Measurements from ENCODE around the gene EPO. TPM values are rescaled to one million over a fixed set of nuclear protein-coding genes. Genes with fewer than 3 reads are reported as not detected.

EPO gene
- total RNA-seq, 1 experiment from 2014 or later, result 0.30 TPM

GRCh38 chr7:100674411-100675104 lies 45.7 kb upstream of the EPO start:
- Histone ChIP-seq H3K4me2 (ENCODE audit: low read length) (peak overlapping the region; percentile 94), H2AFZ (ENCODE audit: low read depth, low read length, poor library complexity, severe bottlenecking) (no peak overlapping the region), H3K36me3 (ENCODE audit: control insufficient read depth in 1 of 2, insufficient read depth in 2 of 2, low read length in 2 of 2) (peaks cover 4 to 17% of the 10 kb centered on the region in 2 experiments; a peak in 3 of 4 replicates), H4K20me1 (ENCODE audit: insufficient read depth) (no peaks in the 10 kb centered on the region), H3K79me2 (ENCODE audit: insufficient read depth, low read length) (peaks cover 26% of the 10 kb centered on the region), H3K4me1 (ENCODE audit: control insufficient read depth in 1 of 2, insufficient read depth in 2 of 2, low read length in 2 of 2) (peaks cover 0 to 11% of the 10 kb centered on the region in 2 experiments; a peak in 1 of 4 replicates), H3K27me3 (ENCODE audit: insufficient read depth, low read length) (no peaks in the 10 kb centered on the region), H3K9ac (ENCODE audit: low read length) (peak overlapping the region; percentile 87), H3K27ac (ENCODE audit: low read depth, low read length) (peak overlapping the region; percentile 95), H3K4me3 (replicated peaks in 1 of 2; ENCODE audit: low read depth in 1 of 2, low read length in 2 of 2) (peak overlapping the region; percentile 88 to 96), H3K9me3 (ENCODE audit: control insufficient read depth in 1 of 2, insufficient read depth in 1 of 2, low read depth in 1 of 2, low read length in 2 of 2) (no peaks in the 10 kb centered on the region), H3K9me2 (ENCODE audit: insufficient read depth) (no peaks in the 10 kb centered on the region)
- intact Hi-C loops (cut with micrococcal nuclease), result no loop called here
- RAD21 ChIA-PET (ENCODE audit: low non-redundant PET in 1 of 2, low total read pairs in 2 of 2, uncharacterized antibody in 2 of 2, unreplicated experiment in 2 of 2), result no interaction called here
- POLR2A ChIA-PET, result no interaction called here
- TF ChIP-seq TCF7L2 (IDR thresholded peaks at IDR 0.05; ENCODE audit: borderline replicate concordance, extremely low read depth, insufficient read depth, insufficient read length) (no peak), CTCF (IDR thresholded peaks at IDR 0.05 in 2 of 3, conservative IDR thresholded peaks at IDR 0.05 in 1 of 3; ENCODE audit: borderline replicate concordance in 1 of 3, insufficient read depth in 1 of 3, low read depth in 2 of 3, low read length in 2 of 3) (no peak), ZFX (IDR thresholded peaks at IDR 0.05) (peak; percentile 49)
- BruUV-seq (replicated peaks), result TSS peak; percentile 51
- DNase-seq (ENCODE audit: low read depth, low spot score) (no peak), ATAC-seq (0 out of 2 replicates have a peak, but pooled peaks have one; percentile 2)
- CTCF ChIA-PET, result interaction anchor here (0.6 kb wide), 1 partner anchor 69 kb away, joined by 4 read pairs; no protein-coding TSS in a partner anchor

GRCh38 chr7:100675105-100675451 lies 45.2 kb upstream of the EPO start:
- DNase-seq (ENCODE audit: low read depth, low spot score), result no peak
- TF ChIP-seq SP1 (IDR thresholded peaks at IDR 0.05; ENCODE audit: low read depth) (no peak), EZH2phosphoT487 (IDR thresholded peaks at IDR 0.05; ENCODE audit: borderline replicate concordance) (no peak), YY1 (IDR thresholded peaks at IDR 0.05; ENCODE audit: extremely low read depth, insufficient replicate concordance, low read depth, low read length) (no peak), POLR2AphosphoS5 (IDR thresholded peaks at IDR 0.05; ENCODE audit: low read depth, low read length) (no peak), ATF3 (IDR thresholded peaks at IDR 0.05) (no peak), CTCF (IDR thresholded peaks at IDR 0.05 in 2 of 3, conservative IDR thresholded peaks at IDR 0.05 in 1 of 3; ENCODE audit: borderline replicate concordance in 1 of 3, insufficient read depth in 1 of 3, low read depth in 2 of 3, low read length in 2 of 3) (no peak), CBX3 (IDR thresholded peaks at IDR 0.05; ENCODE audit: low read depth) (no peak), EGR1 (IDR thresholded peaks at IDR 0.05; ENCODE audit: low read depth) (no peak), TCF7L2 (IDR thresholded peaks at IDR 0.05; ENCODE audit: borderline replicate concordance, extremely low read depth, insufficient read depth, insufficient read length) (no peak), ZNF274 (IDR thresholded peaks at IDR 0.05; ENCODE audit: low read depth, low read length) (no peak), CEBPB (IDR thresholded peaks at IDR 0.05; ENCODE audit: low read depth) (no peak)
- Histone ChIP-seq H3K9me2 (ENCODE audit: insufficient read depth) (no peaks in the 10 kb centered on the region), H3K4me1 (ENCODE audit: control insufficient read depth in 1 of 2, insufficient read depth in 2 of 2, low read length in 2 of 2) (peaks cover 0 to 14% of the 10 kb centered on the region in 2 experiments; a peak in 1 of 4 replicates), H3K9ac (ENCODE audit: low read length) (peak overlapping the region; percentile 87), H3K36me3 (ENCODE audit: control insufficient read depth in 1 of 2, insufficient read depth in 2 of 2, low read length in 2 of 2) (peaks cover 6 to 17% of the 10 kb centered on the region in 2 experiments; a peak in 3 of 4 replicates), H2AFZ (ENCODE audit: low read depth, low read length, poor library complexity, severe bottlenecking) (no peak overlapping the region), H3K27ac (ENCODE audit: low read depth, low read length) (peak overlapping the region; percentile 95), H3K4me2 (ENCODE audit: low read length) (peak overlapping the region; percentile 94), H3K79me2 (ENCODE audit: insufficient read depth, low read length) (peaks cover 26% of the 10 kb centered on the region), H3K4me3 (replicated peaks in 1 of 2; ENCODE audit: low read depth in 1 of 2, low read length in 2 of 2) (peak overlapping the region; percentile 88 to 96), H3K27me3 (ENCODE audit: insufficient read depth, low read length) (no peaks in the 10 kb centered on the region), H3K9me3 (ENCODE audit: control insufficient read depth in 1 of 2, insufficient read depth in 1 of 2, low read depth in 1 of 2, low read length in 2 of 2) (no peaks in the 10 kb centered on the region), H4K20me1 (ENCODE audit: insufficient read depth) (no peaks in the 10 kb centered on the region)
- CTCF ChIA-PET, result no interaction called here
- no peak for ATAC-seq
- RAD21 ChIA-PET (ENCODE audit: low non-redundant PET in 1 of 2, low total read pairs in 2 of 2, uncharacterized antibody in 2 of 2, unreplicated experiment in 2 of 2), result no interaction called here
- POLR2A ChIA-PET, result no interaction called here
- intact Hi-C loops (cut with micrococcal nuclease), result no loop called here
- no TSS peak for BruUV-seq (replicated peaks)
